GM21360 (cell line): Measurements from ENCODE around the gene SPATA19.

Experiments
- ATAC-seq: cut with Tn5 transposase; IDR thresholded peaks from one replicate; pipeline ENCODE4 v1.9.1; 2021; ENCODE audit warnings: mild to moderate bottlenecking, moderate library complexity; ENCODE audit not compliant: unreplicated experiment

Gene SPATA19

GRCh38 chr11:133840479-133840941 lies 4.8 kb downstream of the SPATA19 start:
- no peak for ATAC-seq

DNA sequence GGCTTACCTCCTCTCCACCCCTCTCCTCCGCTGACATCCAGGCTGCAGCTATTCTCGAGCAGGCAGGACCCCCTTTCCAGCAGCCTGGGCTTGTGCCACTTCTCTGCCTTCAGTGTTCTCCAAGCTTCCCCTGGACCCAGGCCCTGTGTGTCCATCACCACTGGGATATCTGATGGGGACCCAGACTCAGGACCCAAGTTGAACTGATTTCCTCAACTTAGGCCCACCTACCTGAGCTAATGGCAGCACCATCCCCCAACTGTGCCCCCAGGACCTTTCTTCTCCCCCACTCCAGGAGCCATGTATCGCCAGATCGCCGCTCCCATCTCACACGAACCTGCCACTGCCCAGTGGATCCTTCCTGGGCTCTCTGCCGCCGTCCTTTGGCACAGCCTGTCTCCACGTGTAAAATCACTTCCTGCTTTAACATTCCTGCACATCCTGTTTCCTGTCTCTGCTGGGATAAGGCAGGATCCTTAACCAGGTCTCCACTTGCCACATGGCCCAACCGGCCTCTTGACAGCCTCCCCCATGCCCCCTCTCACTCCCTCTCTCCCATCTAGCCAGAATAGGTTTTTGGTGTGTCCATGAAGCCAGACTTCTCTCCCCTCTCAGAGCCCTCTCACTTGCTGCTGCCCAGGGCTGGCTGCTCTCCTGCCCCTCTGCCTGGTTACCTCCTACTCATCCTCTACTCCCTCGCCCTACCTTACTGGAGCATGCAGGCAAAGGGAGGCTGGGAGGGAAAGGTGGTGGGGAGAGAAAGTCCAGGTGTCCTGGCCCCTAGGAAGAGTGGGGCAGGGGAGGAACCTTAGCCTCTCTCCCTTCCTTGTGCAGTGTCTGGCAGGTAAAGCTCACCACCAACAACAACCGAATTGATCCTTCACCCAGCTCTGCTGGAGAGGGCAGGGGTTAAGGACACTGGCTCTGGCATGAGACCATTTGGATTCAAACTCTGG lies 9.4 kb downstream of the SPATA19 start:
- ATAC-seq = peak; percentile 7

GRCh38 chr11:133834682-133835592 lies 10.4 kb downstream of the SPATA19 start:
- peak; percentile 84 for ATAC-seq

- ATAC-seq = no peak
Observed at GRCh38 chr11:133833898-133834681, 11.2 kb downstream of the SPATA19 start.

GRCh38 chr11:133832991-133833897 lies 12.1 kb downstream of the SPATA19 start:
- no peak for ATAC-seq

GRCh38 chr11:133832096-133832990 lies 13.0 kb downstream of the SPATA19 start:
- ATAC-seq = no peak

DNA sequence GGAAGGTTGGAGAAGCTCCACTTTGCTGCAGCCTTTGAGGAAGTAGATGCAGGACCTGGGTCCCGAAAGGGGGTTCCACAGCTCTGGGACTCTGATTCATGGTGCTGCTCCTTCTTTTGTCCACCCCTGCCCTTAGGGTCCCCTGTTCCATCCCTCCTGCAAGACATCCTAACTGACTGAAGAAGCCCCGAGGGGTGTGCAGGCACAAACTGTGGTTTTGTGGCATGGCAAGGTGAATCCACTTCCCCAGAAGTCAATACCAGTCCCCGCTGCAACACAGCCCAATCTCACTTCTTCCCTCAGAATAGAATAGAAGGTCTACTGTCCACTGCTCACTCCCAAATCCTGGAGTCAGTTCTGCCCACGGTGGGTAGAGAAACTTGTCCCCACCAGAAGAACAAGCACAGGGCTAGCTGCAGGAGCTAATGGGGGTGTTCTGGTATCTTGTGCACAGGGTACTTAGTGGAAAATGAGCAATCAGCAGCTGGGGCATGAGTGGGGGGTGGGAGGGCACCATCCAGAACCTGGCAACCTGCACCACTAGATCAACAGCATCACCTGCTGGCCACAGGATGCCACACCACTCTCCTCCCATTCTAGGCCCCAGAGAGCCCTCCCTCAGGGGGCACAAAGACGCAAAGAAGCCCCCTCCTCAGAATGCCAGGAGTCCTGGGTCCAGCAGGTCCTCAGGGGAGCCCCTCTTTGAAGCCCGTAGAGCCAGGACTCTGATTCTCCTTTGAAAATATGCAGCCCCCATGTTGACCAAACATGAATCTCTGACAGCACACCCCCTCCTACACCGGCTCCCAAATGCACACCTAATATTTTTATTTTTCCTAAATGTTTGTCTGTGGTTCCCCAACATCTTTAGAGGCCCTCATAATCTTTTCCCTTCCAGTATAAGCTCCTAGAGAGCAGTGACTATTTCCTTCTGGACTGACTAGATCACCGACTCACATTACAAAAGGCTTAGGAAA lies 14.1 kb downstream of the SPATA19 start:
- ATAC-seq = no peak

DNA sequence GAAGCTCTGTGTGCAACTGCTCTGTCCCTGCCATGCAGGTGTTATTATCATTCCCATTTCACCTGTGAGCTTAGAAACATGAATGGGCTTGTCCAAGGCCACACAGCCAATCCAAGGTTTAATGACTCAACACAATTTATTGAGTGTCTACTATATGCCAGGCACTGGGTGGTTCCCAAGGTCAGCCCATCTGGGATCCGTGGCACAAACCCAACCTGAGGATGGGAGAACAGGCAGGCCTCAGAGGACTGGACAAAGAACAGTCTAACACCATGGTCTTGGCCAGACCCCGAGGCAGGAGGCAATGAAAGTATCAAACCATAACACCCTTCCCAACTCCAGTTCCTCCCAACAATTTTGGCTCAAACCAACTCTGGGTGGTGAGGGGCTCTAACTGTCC lies 15.7 kb downstream of the SPATA19 start:
- no peak for ATAC-seq

- ATAC-seq = no peak
Observed at GRCh38 chr11:133828871-133829270, 16.4 kb downstream of the SPATA19 start.

- ATAC-seq = no peak
Observed at GRCh38 chr11:133827556-133827955, 17.8 kb downstream of the SPATA19 start.

GRCh38 chr11:133826866-133827265 lies 18.4 kb downstream of the SPATA19 start:
- no peak for ATAC-seq

DNA sequence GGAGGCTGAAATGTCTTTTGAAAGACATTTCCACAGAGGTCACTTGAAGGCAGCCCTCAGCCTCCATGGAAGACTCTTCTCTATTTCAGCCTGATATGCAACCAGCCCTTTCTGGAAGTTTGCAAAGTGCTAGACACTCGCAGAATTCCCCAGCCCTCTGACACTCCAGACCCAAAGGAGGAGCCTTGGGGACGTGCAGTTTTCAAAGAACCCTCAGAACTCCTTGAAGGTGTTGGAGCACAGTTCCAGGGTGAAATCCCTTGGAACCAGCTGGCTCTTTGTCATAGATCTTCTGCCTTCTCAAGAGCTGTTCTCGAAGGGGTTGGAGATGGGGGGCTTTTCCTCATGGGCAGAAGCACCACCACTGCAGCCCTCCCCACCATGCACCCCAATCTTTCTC lies 19.6 kb downstream of the SPATA19 start:
- no peak for ATAC-seq

GRCh38 chr11:133825156-133825555 lies 20.2 kb downstream of the SPATA19 start:
- no peak for ATAC-seq

GRCh38 chr11:133824593-133824992 lies 20.7 kb downstream of the SPATA19 start:
- no peak for ATAC-seq

DNA sequence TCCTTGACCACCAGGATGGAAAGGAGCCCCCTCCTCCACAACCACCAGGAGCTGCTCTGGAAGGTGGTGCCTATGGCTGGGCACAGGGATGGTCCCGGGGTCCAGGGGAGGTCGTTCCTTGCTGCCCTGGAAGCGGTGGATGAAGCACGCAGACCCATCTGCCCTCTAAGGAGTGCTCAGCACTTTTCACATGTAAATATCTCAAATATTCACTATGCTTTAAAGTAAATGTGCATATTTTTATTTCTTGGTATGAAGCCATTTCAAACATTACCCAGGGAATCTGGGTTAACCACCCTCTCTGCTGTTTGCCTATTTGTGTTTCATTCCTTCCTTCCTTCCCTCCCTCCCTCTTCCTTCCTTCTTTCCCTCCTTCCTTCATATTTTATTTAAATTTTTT lies 21.7 kb downstream of the SPATA19 start:
- no peak for ATAC-seq

DNA sequence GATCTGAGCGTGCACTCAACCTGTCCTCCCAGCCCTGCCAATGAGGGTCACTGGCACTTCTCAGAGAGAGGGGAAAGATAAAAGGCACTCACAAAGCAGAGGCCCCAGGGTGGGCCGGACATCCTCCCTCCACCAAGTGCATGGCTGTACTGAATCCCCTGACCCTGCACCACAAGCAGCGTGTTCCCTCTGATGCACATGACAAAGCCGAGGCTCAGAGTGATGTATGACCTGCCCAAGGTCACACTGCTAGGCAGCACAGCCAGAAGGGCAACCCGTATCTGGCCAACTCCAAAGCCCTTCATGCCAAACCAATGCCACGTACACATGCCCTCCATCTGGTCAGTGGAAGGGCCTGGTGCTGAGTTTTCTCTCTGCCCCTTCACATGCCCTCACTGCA lies 22.1 kb downstream of the SPATA19 start:
- ATAC-seq = no peak

DNA sequence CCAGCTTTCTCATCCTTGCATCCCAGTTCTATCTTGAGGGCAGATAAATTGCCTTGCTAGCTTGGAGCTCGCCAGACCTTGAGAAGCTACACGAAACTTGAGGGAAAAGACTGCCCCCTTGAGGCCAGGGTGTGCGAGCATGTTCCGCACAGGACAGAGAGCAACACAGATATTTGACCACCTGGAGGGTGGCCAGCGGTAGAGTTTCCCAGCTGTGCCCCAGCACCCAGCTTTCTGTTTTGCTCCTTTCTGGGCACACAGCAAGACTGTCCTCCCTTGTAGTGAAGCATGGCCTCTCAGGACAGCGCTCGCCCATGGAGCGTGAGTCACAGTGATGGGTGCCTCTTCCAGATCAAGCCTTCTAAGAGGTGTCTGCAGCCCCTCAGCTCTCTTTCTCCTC lies 23.5 kb downstream of the SPATA19 start:
- ATAC-seq = peak; percentile 77
